Ascending aorta (tissue), 2 donors: ENCODE results near the gene ETV6. TPM values are rescaled to one million over a fixed set of nuclear protein-coding genes. Genes with fewer than 3 reads are reported as not detected.
A peak's percentile ranks its signal among the peaks of the same experiment; 100 is the strongest.

Source experiments
- DNase-seq, 2 donors: peaks; one replicate each; pipeline ENCODE4 v3.0.0-alpha.2; 2019; ENCODE audit warnings: low spot score in 2 of 2
- H3K27ac ChIP-seq, 2 donors: fragments of 200-600 bp; sonication (generic); one replicate each; pipeline ENCODE4 v1.5.1; 2016 to 2017; ENCODE audit warnings: mild to moderate bottlenecking in 1 of 2
- H3K27me3 ChIP-seq: fragments of 200-600 bp; sonication (generic); one replicate; pipeline ENCODE4 v1.5.1; 2017
- H3K36me3 ChIP-seq, 2 donors: fragments of 200-600 bp; sonication (generic); one replicate each; pipeline ENCODE4 v1.5.1; 2016
- H3K4me1 ChIP-seq, 2 donors: fragments of 200-600 bp; sonication (generic); one replicate each; pipeline ENCODE4 v1.5.1; 2016 to 2017; ENCODE audit warnings: mild to moderate bottlenecking in 1 of 2
- H3K4me3 ChIP-seq, 2 donors: fragments of 200-600 bp; sonication (generic); one replicate each; pipeline ENCODE4 v1.5.1; 2016 to 2017; ENCODE audit warnings: mild to moderate bottlenecking in 1 of 2
- H3K9me3 ChIP-seq, 2 donors: fragments of 200-600 bp; sonication (generic); one replicate each; pipeline ENCODE4 v1.5.1; 2016
- CTCF ChIP-seq, 3 experiments: fragments of 200-600 bp in 2 of 3; fragments of 450-650 bp in 1 of 3; sonication (generic) in 2 of 3; IDR thresholded peaks; one replicate each; pipeline ENCODE4 v1.5.1; 2016 to 2019; ENCODE audit warnings: antibody characterized with exemption in 3 of 3, mild to moderate bottlenecking in 1 of 3, moderate library complexity in 1 of 3
- intact Hi-C: fragments of 100-400 bp; cut with DNase I; formaldehyde crosslinking; loops from one replicate; pipeline ENCODE4 v1.15.1; 2023
- total RNA-seq: library from RNA; depleted of rRNA; stranded (reverse); fragments of >200 nt; gene quantifications from one replicate; pipeline ENCODE4 v1.1.0, GENCODE V29; 2016

ETV6 gene
- total RNA-seq, 1 donor from 2014 or later, result 21.6 TPM

GRCh38 chr12:11727133-11727664 is 77.7 kb downstream of the ETV6 start:
- no peak for DNase-seq
- H3K4me1 ChIP-seq, result peaks cover 10 to 45% of the 10 kb centered on the region in 2 donors
- no peak overlapping the region for H3K4me3 ChIP-seq
- intact Hi-C loops, result no loop called here
- H3K27me3 ChIP-seq, result no peaks in the 10 kb centered on the region
- TF ChIP-seq CTCF (IDR thresholded peaks at IDR 0.05), result no peak
- no peaks in the 10 kb centered on the region for H3K9me3 ChIP-seq
- no peaks in the 10 kb centered on the region for H3K36me3 ChIP-seq
- H3K27ac ChIP-seq, result no peak overlapping the region

GRCh38 chr12:11728154-11728755 is 78.8 kb downstream of the ETV6 start:
- H3K9me3 ChIP-seq, result no peaks in the 10 kb centered on the region
- H3K27me3 ChIP-seq, result no peaks in the 10 kb centered on the region
- H3K4me1 ChIP-seq, result peaks cover 10 to 47% of the 10 kb centered on the region in 2 donors
- no peak for DNase-seq
- intact Hi-C loops, result no loop called here
- H3K4me3 ChIP-seq, result no peak overlapping the region
- no peaks in the 10 kb centered on the region for H3K36me3 ChIP-seq
- no peak for TF ChIP-seq CTCF (IDR thresholded peaks at IDR 0.05)
- peak overlapping the region in 1 of 2 donors; percentile 18 for H3K27ac ChIP-seq

GRCh38 chr12:11729008-11729407 is 79.5 kb downstream of the ETV6 start:
- no peak for DNase-seq
- Histone ChIP-seq H3K27me3 (no peaks in the 10 kb centered on the region), H3K4me3 (no peak overlapping the region), H3K36me3 (no peaks in the 10 kb centered on the region), H3K9me3 (no peaks in the 10 kb centered on the region), H3K27ac (peak overlapping the region; percentile 49 to 77), H3K4me1 (peaks cover 10 to 39% of the 10 kb centered on the region in 2 donors)
- intact Hi-C loops, result no loop called here
- TF ChIP-seq CTCF (IDR thresholded peaks at IDR 0.05), result no peak

GRCh38 chr12:11729439-11730150 is 80.1 kb downstream of the ETV6 start:
- H3K36me3 ChIP-seq, result no peaks in the 10 kb centered on the region
- peak overlapping the region; percentile 77 to 85 for H3K27ac ChIP-seq
- intact Hi-C loops, result no loop called here
- H3K27me3 ChIP-seq, result no peaks in the 10 kb centered on the region
- no peak for TF ChIP-seq CTCF (IDR thresholded peaks at IDR 0.05)
- no peak overlapping the region for H3K4me3 ChIP-seq
- peaks cover 10 to 33% of the 10 kb centered on the region in 2 donors for H3K4me1 ChIP-seq
- no peaks in the 10 kb centered on the region for H3K9me3 ChIP-seq
- DNase-seq, result no peak

- TF ChIP-seq CTCF (IDR thresholded peaks at IDR 0.05), result no peak
- Histone ChIP-seq H3K4me1 (peaks cover 10 to 28% of the 10 kb centered on the region in 2 donors), H3K36me3 (no peaks in the 10 kb centered on the region), H3K9me3 (no peaks in the 10 kb centered on the region), H3K27me3 (no peaks in the 10 kb centered on the region), H3K27ac (peak overlapping the region; percentile 77 to 85), H3K4me3 (no peak overlapping the region)
- intact Hi-C loops, result no loop called here
- no peak for DNase-seq
Measured at GRCh38 chr12:11730299-11731041, 81.0 kb downstream of the ETV6 start.
